Stimulated activated CD4-positive, alpha-beta T cell treated with anti-CD3 and anti-CD28 coated beads, Interleukin-12 subunit alpha, Interleukin-12 subunit beta, amount 100 ng/mL, for 4 hours (primary cell): ENCODE data around the gene VTCN1.

ENCODE experiments used
- DNase-seq: peaks from one replicate; pipeline ENCODE4 v3.0.0-alpha.2; 2020

Gene VTCN1

GRCh38 chr1:117208580-117208979 is 2.1 kb downstream of the VTCN1 start:
- no peak for DNase-seq

GRCh38 chr1:117205368-117205767 is 5.4 kb downstream of the VTCN1 start:
- DNase-seq = no peak

- DNase-seq = no peak
Measured at GRCh38 chr1:117201808-117202207, 8.9 kb downstream of the VTCN1 start.

GRCh38 chr1:117198097-117198496 is 12.6 kb downstream of the VTCN1 start:
- DNase-seq = no peak

- DNase-seq = no peak
Measured at GRCh38 chr1:117189726-117190125, 21.0 kb downstream of the VTCN1 start.

GRCh38 chr1:117188816-117189437 is 21.8 kb downstream of the VTCN1 start:
- DNase-seq = no peak

GRCh38 chr1:117188170-117188815 is 22.4 kb downstream of the VTCN1 start:
- no peak for DNase-seq

- no peak for DNase-seq
Measured at GRCh38 chr1:117183112-117183511, 27.6 kb downstream of the VTCN1 start.

- DNase-seq = no peak
Measured at GRCh38 chr1:117182319-117182718, 28.4 kb downstream of the VTCN1 start.

- no peak for DNase-seq
Measured at GRCh38 chr1:117181630-117182041, 29.1 kb downstream of the VTCN1 start.

GRCh38 chr1:117180147-117180967 is 30.4 kb downstream of the VTCN1 start:
- no peak for DNase-seq

GRCh38 chr1:117179471-117179870 is 31.3 kb downstream of the VTCN1 start:
- DNase-seq = no peak

- no peak for DNase-seq
Measured at GRCh38 chr1:117178756-117179155, 32.0 kb downstream of the VTCN1 start.

- no peak for DNase-seq
Measured at GRCh38 chr1:117177376-117177775, 33.4 kb downstream of the VTCN1 start.

GRCh38 chr1:117176579-117176978 is 34.1 kb downstream of the VTCN1 start:
- DNase-seq = no peak

GRCh38 chr1:117174851-117175250 is 35.9 kb downstream of the VTCN1 start:
- no peak for DNase-seq

GRCh38 chr1:117173691-117174090 is 37.0 kb downstream of the VTCN1 start:
- no peak for DNase-seq

GRCh38 chr1:117173006-117173405 is 37.7 kb downstream of the VTCN1 start:
- no peak for DNase-seq

GRCh38 chr1:117171900-117172511 is 38.7 kb downstream of the VTCN1 start:
- DNase-seq = no peak

- no peak for DNase-seq
Measured at GRCh38 chr1:117169871-117170596, 40.7 kb downstream of the VTCN1 start.

GRCh38 chr1:117167402-117167801 is 43.3 kb downstream of the VTCN1 start:
- no peak for DNase-seq

- DNase-seq = no peak
Measured at GRCh38 chr1:117166076-117166475, 44.7 kb downstream of the VTCN1 start.

- DNase-seq = no peak
Measured at GRCh38 chr1:117164209-117164608, 46.5 kb downstream of the VTCN1 start.
